Activated CD8-positive, alpha-beta memory T cell treated with anti-CD3 and anti-CD28 coated beads for 36 hours (primary cell): ENCODE results near the gene RTCA. TPM values are rescaled to one million over a fixed set of nuclear protein-coding genes. Genes with fewer than 3 reads are reported as not detected.
"Not testable (repeated sequence)": the region's sequence is repeated elsewhere in the genome, so short reads cannot be mapped to it uniquely, and the experiment has no call there.

Source experiments
- CTCF ChIA-PET: fragments of 350-600 bp; sonication (Branson Sonifier 250); formaldehyde crosslinking; loops from one replicate; lab custom pipeline; 2021; ENCODE audit warnings: antibody characterized with exemption; lab: Charles Lee
- POLR2A ChIA-PET: fragments of 350-600 bp; sonication (Branson Sonifier 250); formaldehyde crosslinking; loops from one replicate; lab custom pipeline; 2021; ENCODE audit warnings: antibody characterized with exemption; lab: Charles Lee
- total RNA-seq, 2 experiments: library from RNA; stranded (reverse); gene quantifications; one replicate each; pipeline ENCODE4 v1.2.3, GENCODE V29; 2021

The RTCA gene
- total RNA-seq, 2 experiments from 2014 or later, result 62.5 to 63.5 TPM

- CTCF ChIA-PET, POLR2A ChIA-PET: not testable (repeated sequence)
These were observed 60.3 kb downstream of the RTCA start for GRCh38 chr1:100326325-100326670.

- CTCF ChIA-PET, result no interaction called here
- POLR2A ChIA-PET, result interaction anchor here (0.9 kb wide), 1 partner anchor 33 kb away, joined by 5 read pairs; no protein-coding TSS in a partner anchor
These were observed 62.1 kb downstream of the RTCA start for GRCh38 chr1:100328133-100328532.

GRCh38 chr1:100331146-100331545 is 65.1 kb downstream of the RTCA start:
- CTCF ChIA-PET, POLR2A ChIA-PET: not testable (repeated sequence)

GRCh38 chr1:100332331-100332730 is 66.3 kb downstream of the RTCA start:
- ChIA-PET CTCF (no interaction called here), POLR2A (no interaction called here)

GRCh38 chr1:100335436-100335835 is 69.4 kb downstream of the RTCA start:
- ChIA-PET POLR2A (no interaction called here), CTCF (no interaction called here)

- CTCF ChIA-PET, POLR2A ChIA-PET: not testable (repeated sequence)
These were observed 71.9 kb downstream of the RTCA start for GRCh38 chr1:100337878-100338277.

- POLR2A ChIA-PET, CTCF ChIA-PET: not testable (repeated sequence)
These were observed 73.7 kb downstream of the RTCA start for GRCh38 chr1:100339735-100340134.

- ChIA-PET CTCF (no interaction called here), POLR2A (no interaction called here)
These were observed 74.5 kb downstream of the RTCA start for GRCh38 chr1:100340494-100340893.

- POLR2A ChIA-PET, result no interaction called here
- CTCF ChIA-PET, result no interaction called here
These were observed 76.3 kb downstream of the RTCA start for GRCh38 chr1:100342348-100342747.

Other genes with a start within 250 kb of the RTCA start
- 10 to 100 TPM; 13.5 to 14.4 TPM for gene SASS6, start 133.3 kb upstream of the RTCA start, total RNA-seq
- gene TRMT13, start 133.1 kb upstream of the RTCA start, total RNA-seq, result 10 to 100 TPM; 23.3 to 24.0 TPM
- gene LRRC39, start 88.0 kb upstream of the RTCA start, total RNA-seq, result under 1 TPM; 0.34 to 0.52 TPM
- gene DBT, start 16.4 kb upstream of the RTCA start, total RNA-seq, result 10 to 100 TPM; 12.1 to 13.4 TPM
- gene CDC14A, start 86.3 kb downstream of the RTCA start, total RNA-seq, result 10 to 100 TPM; 16.0 to 18.4 TPM